Upper lobe of right lung (tissue), 1 donor: ENCODE results near the gene EGLN1. TPM values are rescaled to one million over a fixed set of nuclear protein-coding genes. Genes with fewer than 3 reads are reported as not detected.

Experiments
- ATAC-seq: fragments of 200-7000 bp; cut with Tn5 transposase; one replicate; pipeline ENCODE4 v1.9.1; 2020; ENCODE audit warnings: mild to moderate bottlenecking, moderate library complexity
- DNase-seq: peaks from one replicate; pipeline ENCODE4 v3.0.0-alpha.2; 2020
- H3K27ac ChIP-seq: fragments of 200-600 bp; one replicate; pipeline ENCODE4 v1.8.0; 2022
- H3K27me3 ChIP-seq: fragments of 200-600 bp; one replicate; pipeline ENCODE4 v1.8.0; 2022; ENCODE audit warnings: mild to moderate bottlenecking
- H3K36me3 ChIP-seq: fragments of 200-600 bp; one replicate; pipeline ENCODE4 v1.8.0; 2022
- H3K4me1 ChIP-seq: fragments of 200-600 bp; one replicate; pipeline ENCODE4 v1.8.0; 2022
- H3K4me3 ChIP-seq: fragments of 200-600 bp; one replicate; pipeline ENCODE4 v1.8.0; 2022; ENCODE audit warnings: mild to moderate bottlenecking
- H3K9me3 ChIP-seq: fragments of 200-600 bp; one replicate; pipeline ENCODE4 v1.8.0; 2022
- CTCF ChIP-seq: fragments of 200-600 bp; IDR thresholded peaks from one replicate; pipeline ENCODE4 v1.8.0; 2022; ENCODE audit warnings: antibody characterized with exemption
- intact Hi-C: fragments of 100-400 bp; cut with DNase I; formaldehyde crosslinking; loops from one replicate; pipeline ENCODE4 v1.11.0; 2022
- total RNA-seq: library from RNA; stranded (reverse); fragmentation: NEBNext Ultra II Directional; extraction: Animal tissue kit (Norgen Biotek cat#: 25700); gene quantifications from one replicate; pipeline ENCODE4 v1.2.1, GENCODE V29; 2021
- donor health status: DM: no; HTN: yes; CAD: no; lungs with severe emphysema.

EGLN1 gene
- total RNA-seq, 1 donor from 2014 or later, result 23.5 TPM

- no peak for DNase-seq
Measured at GRCh38 chr1:231376875-231377549, 45.1 kb downstream of the EGLN1 start.

GRCh38 chr1:231376101-231376500 lies 46.0 kb downstream of the EGLN1 start:
- Histone ChIP-seq H3K9me3 (no peaks in the 10 kb centered on the region), H3K27ac (no peak overlapping the region), H3K36me3 (no peaks in the 10 kb centered on the region), H3K4me1 (peaks cover 16% of the 10 kb centered on the region), H3K4me3 (no peak overlapping the region), H3K27me3 (no peaks in the 10 kb centered on the region)
- DNase-seq (no peak), ATAC-seq (no peak)
- TF ChIP-seq CTCF, result no peak
- intact Hi-C loops, result no loop called here

More at GRCh38 chr1:231376875-231377549, 45.1 kb downstream of the EGLN1 start:
- Histone ChIP-seq H3K36me3 (no peaks in the 10 kb centered on the region), H3K4me3 (no peak overlapping the region), H3K27me3 (no peaks in the 10 kb centered on the region), H3K9me3 (no peaks in the 10 kb centered on the region), H3K27ac (no peak overlapping the region), H3K4me1 (peaks cover 16% of the 10 kb centered on the region)
- intact Hi-C loops, result no loop called here
- no peak for TF ChIP-seq CTCF
- ATAC-seq, result no peak

GRCh38 chr1:231374394-231374793 lies 47.7 kb downstream of the EGLN1 start:
- no peak for ATAC-seq
- Histone ChIP-seq H3K36me3 (peaks cover 5% of the 10 kb centered on the region), H3K4me1 (peaks cover 16% of the 10 kb centered on the region), H3K9me3 (no peaks in the 10 kb centered on the region), H3K27ac (no peak overlapping the region), H3K4me3 (no peak overlapping the region), H3K27me3 (no peaks in the 10 kb centered on the region)
- intact Hi-C loops, result no loop called here
- DNase-seq, result no peak
- no peak for TF ChIP-seq CTCF

GRCh38 chr1:231372501-231372900 lies 49.6 kb downstream of the EGLN1 start:
- H3K27ac ChIP-seq, result no peak overlapping the region
- no peaks in the 10 kb centered on the region for H3K9me3 ChIP-seq
- no peak for TF ChIP-seq CTCF
- no peak overlapping the region for H3K4me3 ChIP-seq
- intact Hi-C loops, result no loop called here
- no peaks in the 10 kb centered on the region for H3K27me3 ChIP-seq
- H3K36me3 ChIP-seq, result peaks cover 21% of the 10 kb centered on the region
- peaks cover 7% of the 10 kb centered on the region for H3K4me1 ChIP-seq
- no peak for DNase-seq
- ATAC-seq, result no peak

- peaks cover 34% of the 10 kb centered on the region for H3K36me3 ChIP-seq
- ATAC-seq, result no peak
Measured at GRCh38 chr1:231369282-231369681, 52.8 kb downstream of the EGLN1 start.

More at GRCh38 chr1:231369282-231369681, 52.8 kb downstream of the EGLN1 start:
- H3K9me3 ChIP-seq, result no peaks in the 10 kb centered on the region
- no peak overlapping the region for H3K4me3 ChIP-seq
- intact Hi-C loops, result no loop called here
- no peak overlapping the region for H3K27ac ChIP-seq
- TF ChIP-seq CTCF, result no peak
- DNase-seq, result no peak
- no peaks in the 10 kb centered on the region for H3K27me3 ChIP-seq
- H3K4me1 ChIP-seq, result no peaks in the 10 kb centered on the region
